ENCODE data around the gene SRRM1.

GRCh38 chr1:24699628-24700027 lies 56.5 kb downstream of the SRRM1 start:
- TF ChIP-seq CTCF (IDR thresholded peaks at IDR 0.05; ENCODE audit: extremely low read depth in 1 of 2, insufficient read depth in 1 of 2, low read depth in 1 of 2, low read length in 2 of 2) (no peak), POLR2AphosphoS5 (IDR thresholded peaks at IDR 0.05; ENCODE audit: insufficient read depth, low read depth, low read length) (no peak), EZH2 (IDR thresholded peaks at IDR 0.05; ENCODE audit: borderline replicate concordance, low read depth, low read length, severe bottlenecking) (no peak), MAX (IDR thresholded peaks at IDR 0.05; ENCODE audit: insufficient read depth, insufficient read length) (no peak), JUN (IDR thresholded peaks at IDR 0.05; ENCODE audit: borderline replicate concordance, insufficient read depth, insufficient read length, low read depth) (no peak), MYC (IDR thresholded peaks at IDR 0.05; ENCODE audit: low read depth, low read length) (no peak), POLR2A (IDR thresholded peaks at IDR 0.05; ENCODE audit: low read depth, low read length) (no peak), FOS (IDR thresholded peaks at IDR 0.05; ENCODE audit: borderline replicate concordance, insufficient read depth, low read length) (no peak), GATA2 (IDR thresholded peaks at IDR 0.05; ENCODE audit: insufficient read depth, insufficient read length, low read depth, low read length) (no peak)

Data from endothelial cell of umbilical vein (primary cell).